WTC11 (cell line): ENCODE data around the gene LSP1.
"Not testable (repeated sequence)": the region's sequence is repeated elsewhere in the genome, so short reads cannot be mapped to it uniquely, and the experiment has no call there.

Experiments
- ARID4B ChIP-seq: sonication (generic); formaldehyde crosslinking; IDR thresholded peaks from 2 replicates; pipeline ENCODE4 v1.8.0; 2023; ENCODE audit warnings: missing genetic modification reagents, mild to moderate bottlenecking, borderline replicate concordance
- ATF1 ChIP-seq: sonication (generic); formaldehyde crosslinking; IDR thresholded peaks from 2 replicates; pipeline ENCODE4 v1.8.1; 2023; ENCODE audit warnings: mild to moderate bottlenecking, moderate library complexity, missing genetic modification reagents
- CREB1 ChIP-seq: sonication (generic); formaldehyde crosslinking; IDR thresholded peaks from 2 replicates; pipeline ENCODE4 v1.8.0; 2023; ENCODE audit warnings: mild to moderate bottlenecking, missing genetic modification reagents
- CTCF ChIP-seq: fragments of 200-600 bp; IDR thresholded peaks from 2 replicates; pipeline ENCODE4 v1.8.0; 2022; ENCODE audit warnings: antibody characterized with exemption
- FOXP4 ChIP-seq: sonication (generic); formaldehyde crosslinking; IDR thresholded peaks from 2 replicates; pipeline ENCODE4 v1.8.0; 2022; ENCODE audit warnings: mild to moderate bottlenecking, missing genetic modification reagents
- IRF1 ChIP-seq: sonication (generic); formaldehyde crosslinking; IDR thresholded peaks from 2 replicates; pipeline ENCODE4 v1.8.0; 2023; ENCODE audit warnings: missing genetic modification reagents
- IRF2 ChIP-seq: sonication (generic); formaldehyde crosslinking; IDR thresholded peaks from 2 replicates; pipeline ENCODE4 v1.8.0; 2022; ENCODE audit warnings: low read depth, missing genetic modification reagents, borderline replicate concordance
- JUN ChIP-seq: sonication (generic); formaldehyde crosslinking; IDR thresholded peaks from 2 replicates; pipeline ENCODE4 v1.8.0; 2023; ENCODE audit warnings: mild to moderate bottlenecking, missing genetic modification reagents
- KAT7 ChIP-seq: sonication (generic); formaldehyde crosslinking; IDR thresholded peaks from 2 replicates; pipeline ENCODE4 v1.8.1; 2023; ENCODE audit warnings: missing genetic modification reagents, mild to moderate bottlenecking, borderline replicate concordance
- MAX ChIP-seq: sonication (generic); formaldehyde crosslinking; IDR thresholded peaks from 2 replicates; pipeline ENCODE4 v1.8.0; 2022; ENCODE audit warnings: mild to moderate bottlenecking, missing genetic modification reagents
- PRDM15 ChIP-seq: sonication (generic); formaldehyde crosslinking; IDR thresholded peaks from 2 replicates; pipeline ENCODE4 v1.8.0; 2022; ENCODE audit warnings: missing genetic modification reagents
- SMAD3 ChIP-seq: sonication (generic); formaldehyde crosslinking; IDR thresholded peaks from 2 replicates; pipeline ENCODE4 v1.8.0; 2022; ENCODE audit warnings: missing genetic modification reagents, mild to moderate bottlenecking, borderline replicate concordance
- SMAD4 ChIP-seq: sonication (generic); formaldehyde crosslinking; IDR thresholded peaks from 2 replicates; pipeline ENCODE4 v1.8.0; 2022; ENCODE audit warnings: mild to moderate bottlenecking, missing genetic modification reagents
- ZMAT4 ChIP-seq: fragments of 250-450 bp; sonication (Bioruptor Pico); IDR thresholded peaks from 2 replicates; pipeline ENCODE4 v1.9.0; 2021; ENCODE audit warnings: mild to moderate bottlenecking

GRCh38 chr11:1874441-1875092 lies 21.7 kb downstream of the LSP1 start:
- TF ChIP-seq CTCF; ATF1 (CRISPR knock-in tag); JUN (CRISPR knock-in tag); IRF2 (CRISPR knock-in tag); SMAD3; KAT7 (CRISPR knock-in tag); MAX (CRISPR knock-in tag); IRF1 (CRISPR knock-in tag); FOXP4; ARID4B (CRISPR knock-in tag); PRDM15 (CRISPR knock-in tag); CREB1 (CRISPR knock-in tag); ZMAT4 (CRISPR knock-in tag); SMAD4 (CRISPR knock-in tag): not testable (repeated sequence)
